ENCODE data around the gene INPP5D.

- TF ChIP-seq EZH2 (IDR thresholded peaks at IDR 0.05; ENCODE audit: borderline replicate concordance, insufficient read depth, low read depth, low read length, poor library complexity, severe bottlenecking) (no peak), CTCF (IDR thresholded peaks at IDR 0.05) (no peak)
Observed at GRCh38 chr2:233145726-233146125, 85.6 kb downstream of the INPP5D start.
